CD8-positive, alpha-beta memory T cell (primary cell): ENCODE results near the gene TRIM2. TPM values are rescaled to one million over a fixed set of nuclear protein-coding genes. Genes with fewer than 3 reads are reported as not detected.
A peak's percentile ranks its signal among the peaks of the same experiment; 100 is the strongest.

ENCODE experiments used
- CTCF ChIA-PET: fragments of 350-600 bp; sonication (Branson Sonifier 250); formaldehyde crosslinking; loops from one replicate; lab custom pipeline; 2021; ENCODE audit warnings: antibody characterized with exemption; lab: Charles Lee
- POLR2A ChIA-PET: fragments of 350-600 bp; sonication (Branson Sonifier 250); formaldehyde crosslinking; loops from one replicate; lab custom pipeline; 2021; ENCODE audit warnings: antibody characterized with exemption; lab: Charles Lee
- DNase-seq, 5 donors: peaks; one replicate each; pipeline versions ENCODE4 v3.0.0 to v3.0.0-alpha.2; 2020 to 2022; ENCODE audit warnings: mixed read lengths in 1 of 5
- H3K27ac ChIP-seq: one replicate; pipeline ENCODE4 v1.7.0; 2013; ENCODE audit warnings: low read depth, mild to moderate bottlenecking, low read length, moderate library complexity
- H3K27me3 ChIP-seq: 2 replicates; pipeline ENCODE4 v1.7.0; 2013; ENCODE audit warnings: low read length, mild to moderate bottlenecking; ENCODE audit not compliant: insufficient read depth, poor library complexity, severe bottlenecking
- H3K36me3 ChIP-seq: 2 replicates; pipeline ENCODE4 v1.7.0; 2013; ENCODE audit warnings: mild to moderate bottlenecking, low read length, moderate library complexity; ENCODE audit not compliant: insufficient read depth
- H3K4me1 ChIP-seq: 2 replicates; pipeline ENCODE4 v1.7.0; 2013; ENCODE audit warnings: mild to moderate bottlenecking, low read length, moderate library complexity; ENCODE audit not compliant: insufficient read depth
- H3K4me3 ChIP-seq: 2 replicates; pipeline ENCODE4 v1.7.0; 2013; ENCODE audit warnings: mild to moderate bottlenecking, low read length
- H3K9me3 ChIP-seq: 2 replicates; pipeline ENCODE4 v1.7.0; 2013; ENCODE audit warnings: mild to moderate bottlenecking, low read length
- H3K27ac Mint-ChIP-seq, 8 donors: one replicate each; pipeline ENCODE4 v1.8.0; 2020 to 2021; ENCODE audit warnings: mixed read lengths in 8 of 8, mild to moderate bottlenecking in 6 of 8, inconsistent platforms in 3 of 8, moderate library complexity in 3 of 8
- H3K27me3 Mint-ChIP-seq, 2 donors: one replicate each; pipeline ENCODE4 v1.8.0; 2020 to 2021; ENCODE audit warnings: mixed read lengths in 2 of 2, mild to moderate bottlenecking in 1 of 2, moderate library complexity in 1 of 2
- H3K36me3 Mint-ChIP-seq, 3 donors: one replicate each; pipeline ENCODE4 v1.8.0; 2020 to 2021; ENCODE audit warnings: mixed read lengths in 3 of 3, inconsistent platforms in 1 of 3, mild to moderate bottlenecking in 1 of 3
- H3K4me1 Mint-ChIP-seq, 3 donors: one replicate each; pipeline ENCODE4 v1.8.0; 2020 to 2021; ENCODE audit warnings: mixed read lengths in 3 of 3, inconsistent platforms in 1 of 3, mild to moderate bottlenecking in 1 of 3
- H3K4me3 Mint-ChIP-seq, 7 donors: one replicate each; pipeline ENCODE4 v1.8.0; 2020 to 2021; ENCODE audit warnings: mixed read lengths in 7 of 7, mild to moderate bottlenecking in 6 of 7, moderate library complexity in 4 of 7, inconsistent platforms in 2 of 7
- H3K9me3 Mint-ChIP-seq, 5 donors: one replicate each; pipeline ENCODE4 v1.8.0; 2020 to 2022; ENCODE audit warnings: mixed read lengths in 5 of 5, mild to moderate bottlenecking in 3 of 5, moderate library complexity in 2 of 5, inconsistent platforms in 1 of 5
- polyA plus RNA-seq: library from polyadenylated mRNA; unstranded; fragments of 300-500 nt; fragmentation: Illumina TruSeq; gene quantifications from one replicate; pipeline ENCODE4 v1.2.3, GENCODE V29; 2021
- total RNA-seq, 2 experiments: library from RNA; stranded (reverse); gene quantifications; one replicate each; pipeline ENCODE4 v1.2.3, GENCODE V29; 2021

TRIM2 gene
- total and polyA plus RNA-seq, 3 experiments from 2014 or later, result 0.24 to 1.5 (median 0.29) TPM

DNA sequence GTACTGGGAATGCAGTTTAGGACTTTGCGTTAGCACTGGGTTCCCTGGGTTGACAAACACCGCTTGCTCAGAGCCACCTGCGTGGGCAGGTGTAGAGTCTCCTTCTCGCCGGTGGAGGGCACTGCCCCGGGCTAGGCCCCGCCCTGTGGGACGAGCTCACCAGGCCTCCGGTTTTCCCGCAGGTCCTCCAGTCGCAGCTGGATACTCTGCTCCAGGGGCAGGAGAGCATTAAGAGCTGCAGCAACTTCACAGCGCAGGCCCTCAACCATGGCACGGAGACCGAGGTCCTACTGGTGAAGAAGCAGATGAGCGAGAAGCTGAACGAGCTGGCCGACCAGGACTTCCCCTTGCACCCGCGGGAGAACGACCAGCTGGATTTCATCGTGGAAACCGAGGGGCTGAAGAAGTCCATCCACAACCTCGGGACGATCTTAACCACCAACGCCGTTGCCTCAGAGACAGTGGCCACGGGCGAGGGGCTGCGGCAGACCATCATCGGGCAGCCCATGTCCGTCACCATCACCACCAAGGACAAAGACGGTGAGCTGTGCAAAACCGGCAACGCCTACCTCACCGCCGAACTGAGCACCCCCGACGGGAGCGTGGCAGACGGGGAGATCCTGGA is 91.0 kb downstream of the TRIM2 start:
- H3K4me1 Mint-ChIP-seq, result no peaks in the 10 kb centered on the region
- H3K4me1 ChIP-seq, result no peaks in the 10 kb centered on the region

DNA sequence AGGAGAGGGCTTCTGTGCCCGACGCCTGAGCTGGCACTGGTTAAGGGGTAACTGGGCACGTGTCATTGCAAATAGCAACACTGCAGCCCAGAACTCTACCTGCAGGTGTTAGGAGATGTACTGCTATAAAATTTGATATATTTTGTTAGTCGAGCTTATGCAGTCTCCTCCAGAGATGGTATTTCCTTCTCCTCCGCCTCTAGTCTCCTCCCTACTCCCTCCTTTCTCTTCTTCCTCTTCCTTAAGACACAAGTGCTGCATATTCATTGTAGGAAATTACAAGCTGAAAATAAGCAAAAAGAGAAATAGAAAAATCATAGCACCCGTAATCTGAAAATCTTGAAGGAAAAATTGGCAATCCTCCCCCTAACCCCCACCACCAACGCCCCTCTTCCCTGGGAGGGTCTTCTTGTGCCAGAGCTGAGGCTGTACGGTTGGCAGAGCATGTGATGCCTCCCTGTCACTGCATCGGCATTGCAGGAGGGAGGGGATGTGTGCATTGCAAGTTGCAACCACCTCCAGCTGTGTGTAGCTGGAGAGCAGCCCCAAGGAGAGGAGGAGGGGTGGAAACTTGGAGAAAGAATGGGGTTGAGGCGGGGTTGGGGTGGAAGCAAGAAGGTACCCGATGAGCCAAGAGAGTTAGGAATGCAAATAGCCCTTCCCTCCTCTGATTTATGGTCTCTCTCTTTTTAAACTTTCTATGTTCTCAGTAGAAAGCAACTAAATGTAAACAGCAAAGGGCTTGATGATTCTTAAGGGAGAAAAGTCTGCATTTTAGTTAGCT is 92.0 kb downstream of the TRIM2 start:
- Mint-ChIP-seq H3K9me3 (peaks cover 0 to 14% (median 11%) of the 10 kb centered on the region in 5 donors), H3K4me1 (no peaks in the 10 kb centered on the region), H3K27ac (no peak overlapping the region), H3K36me3 (peaks cover 0 to 8% (median 5%) of the 10 kb centered on the region in 3 donors), H3K4me3 (no peak overlapping the region), H3K27me3 (peaks cover 7 to 37% of the 10 kb centered on the region in 2 donors)
- H3K27ac ChIP-seq, result no peak overlapping the region
- peaks cover 4% of the 10 kb centered on the region for H3K27me3 ChIP-seq
- DNase-seq, result no peak
- H3K9me3 ChIP-seq, result no peaks in the 10 kb centered on the region
- H3K4me3 ChIP-seq, result no peak overlapping the region
- H3K4me1 ChIP-seq, result no peaks in the 10 kb centered on the region
- ChIA-PET POLR2A (no interaction called here), CTCF (interaction anchor here (1.1 to 1.4 kb wide), 2 partner anchors 15 to 169 kb away, joined by 4 read pairs; no protein-coding TSS in a partner anchor)
- H3K36me3 ChIP-seq, result no peaks in the 10 kb centered on the region

More for the DNA sequence above, 91.0 kb downstream of the TRIM2 start:
- Mint-ChIP-seq H3K4me3 (no peak overlapping the region), H3K27ac (no peak overlapping the region), H3K9me3 (peaks cover 0 to 10% (median 8%) of the 10 kb centered on the region in 5 donors), H3K27me3 (peaks cover 7 to 37% of the 10 kb centered on the region in 2 donors), H3K36me3 (peaks cover 0 to 8% (median 5%) of the 10 kb centered on the region in 3 donors)
- CTCF ChIA-PET, result no interaction called here
- peaks cover 4% of the 10 kb centered on the region for H3K27me3 ChIP-seq
- no peak overlapping the region for H3K27ac ChIP-seq
- POLR2A ChIA-PET, result no interaction called here
- no peak overlapping the region for H3K4me3 ChIP-seq
- H3K36me3 ChIP-seq, result no peaks in the 10 kb centered on the region
- DNase-seq, result no peak
- no peaks in the 10 kb centered on the region for H3K9me3 ChIP-seq

DNA sequence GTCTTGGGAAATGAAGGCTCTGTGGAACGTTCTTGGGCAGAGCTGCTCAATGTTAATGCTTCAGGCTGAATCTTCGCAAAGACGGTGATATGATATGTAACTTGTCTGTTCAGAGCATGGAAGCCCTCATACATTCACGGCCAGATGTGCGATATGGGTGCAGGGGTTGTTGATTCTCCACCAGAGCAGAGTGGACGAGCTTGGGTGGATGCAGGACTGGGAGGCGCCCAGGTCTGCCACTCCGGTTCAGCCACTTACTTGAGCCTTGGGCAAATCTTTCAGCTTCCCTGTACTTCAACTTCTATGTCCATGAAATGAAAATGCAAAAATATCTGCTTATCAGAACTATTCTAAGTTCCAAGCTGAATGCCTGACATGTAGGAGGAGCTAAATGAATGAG is 92.9 kb downstream of the TRIM2 start:
- CTCF ChIA-PET, result interaction anchor here (1.1 to 1.4 kb wide), 2 partner anchors 15 to 169 kb away, joined by 4 read pairs; no protein-coding TSS in a partner anchor
- H3K9me3 Mint-ChIP-seq, result peaks cover 0 to 15% (median 11%) of the 10 kb centered on the region in 5 donors

DNA sequence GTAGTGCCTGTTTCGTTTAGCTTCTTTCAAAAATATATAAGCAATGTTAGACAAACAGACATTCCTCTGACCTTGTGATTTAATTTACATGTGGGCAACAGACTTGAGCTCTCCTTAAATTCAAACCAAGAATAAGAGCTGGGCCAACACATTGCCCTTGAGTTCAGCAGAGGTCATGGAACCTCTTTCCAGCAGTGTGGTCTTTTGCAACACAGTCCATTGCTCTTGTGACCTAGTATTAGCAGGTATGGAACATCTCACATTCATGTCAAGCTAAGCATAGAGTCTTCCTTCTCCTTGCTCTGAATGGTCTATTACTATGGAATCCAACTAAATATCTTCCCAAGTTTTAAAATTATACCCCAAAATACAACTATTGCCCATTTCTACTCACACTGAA is 106.5 kb downstream of the TRIM2 start:
- POLR2A ChIA-PET, result no interaction called here
- H3K27ac Mint-ChIP-seq, result no peak overlapping the region
- no peak overlapping the region for H3K4me3 Mint-ChIP-seq
- H3K4me3 ChIP-seq, result no peak overlapping the region
- no peaks in the 10 kb centered on the region for H3K9me3 Mint-ChIP-seq
- no peak for DNase-seq
- CTCF ChIA-PET, result no interaction called here
- H3K9me3 ChIP-seq, result no peaks in the 10 kb centered on the region
- H3K27me3 ChIP-seq, result no peaks in the 10 kb centered on the region
- no peaks in the 10 kb centered on the region for H3K4me1 Mint-ChIP-seq
- no peaks in the 10 kb centered on the region for H3K36me3 Mint-ChIP-seq
- no peak overlapping the region for H3K27ac ChIP-seq
- peaks cover 3 to 9% of the 10 kb centered on the region in 2 donors for H3K27me3 Mint-ChIP-seq
- H3K36me3 ChIP-seq, result no peaks in the 10 kb centered on the region
- H3K4me1 ChIP-seq, result no peaks in the 10 kb centered on the region

More for the DNA sequence above, 92.9 kb downstream of the TRIM2 start:
- Histone ChIP-seq H3K27me3 (no peaks in the 10 kb centered on the region), H3K4me3 (no peak overlapping the region), H3K36me3 (no peaks in the 10 kb centered on the region), H3K4me1 (no peaks in the 10 kb centered on the region), H3K9me3 (no peaks in the 10 kb centered on the region), H3K27ac (no peak overlapping the region)
- POLR2A ChIA-PET, result no interaction called here
- H3K27ac Mint-ChIP-seq, result no peak overlapping the region
- H3K36me3 Mint-ChIP-seq, result peaks cover 0 to 13% (median 5%) of the 10 kb centered on the region in 3 donors
- peaks cover 7 to 42% of the 10 kb centered on the region in 2 donors for H3K27me3 Mint-ChIP-seq
- no peaks in the 10 kb centered on the region for H3K4me1 Mint-ChIP-seq
- DNase-seq, result no peak
- H3K4me3 Mint-ChIP-seq, result no peak overlapping the region

DNA sequence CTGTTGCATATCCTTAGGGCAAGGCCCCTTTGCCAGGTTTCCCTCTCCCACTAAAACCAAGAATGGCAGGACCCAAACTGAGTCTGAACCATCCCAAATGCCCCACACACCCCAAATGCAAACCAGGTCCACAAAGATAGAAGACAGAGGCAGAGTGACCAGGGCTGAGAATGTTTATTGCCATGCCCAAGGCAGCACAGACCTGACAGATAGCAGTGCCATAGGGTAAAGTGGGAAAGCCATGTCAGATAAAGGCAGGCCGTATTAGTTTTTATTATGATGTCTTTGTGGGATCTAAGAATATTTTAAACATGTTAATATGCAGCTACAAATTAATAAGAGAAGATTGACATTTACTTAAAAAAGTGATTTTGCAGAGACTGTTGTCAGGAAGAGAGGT is 110.7 kb downstream of the TRIM2 start:
- Histone ChIP-seq H3K27me3 (no peaks in the 10 kb centered on the region), H3K4me1 (no peaks in the 10 kb centered on the region), H3K27ac (no peak overlapping the region), H3K36me3 (no peaks in the 10 kb centered on the region), H3K4me3 (no peak overlapping the region), H3K9me3 (no peaks in the 10 kb centered on the region)
- Mint-ChIP-seq H3K27me3 (peaks cover 4 to 14% of the 10 kb centered on the region in 2 donors), H3K27ac (no peak overlapping the region), H3K4me1 (no peaks in the 10 kb centered on the region), H3K9me3 (no peaks in the 10 kb centered on the region), H3K4me3 (no peak overlapping the region), H3K36me3 (no peaks in the 10 kb centered on the region)
- ChIA-PET POLR2A (no interaction called here), CTCF (interaction anchor here (0.8 kb wide), 1 partner anchor 172 kb away, joined by 4 read pairs; no protein-coding TSS in a partner anchor)
- no peak for DNase-seq

DNA sequence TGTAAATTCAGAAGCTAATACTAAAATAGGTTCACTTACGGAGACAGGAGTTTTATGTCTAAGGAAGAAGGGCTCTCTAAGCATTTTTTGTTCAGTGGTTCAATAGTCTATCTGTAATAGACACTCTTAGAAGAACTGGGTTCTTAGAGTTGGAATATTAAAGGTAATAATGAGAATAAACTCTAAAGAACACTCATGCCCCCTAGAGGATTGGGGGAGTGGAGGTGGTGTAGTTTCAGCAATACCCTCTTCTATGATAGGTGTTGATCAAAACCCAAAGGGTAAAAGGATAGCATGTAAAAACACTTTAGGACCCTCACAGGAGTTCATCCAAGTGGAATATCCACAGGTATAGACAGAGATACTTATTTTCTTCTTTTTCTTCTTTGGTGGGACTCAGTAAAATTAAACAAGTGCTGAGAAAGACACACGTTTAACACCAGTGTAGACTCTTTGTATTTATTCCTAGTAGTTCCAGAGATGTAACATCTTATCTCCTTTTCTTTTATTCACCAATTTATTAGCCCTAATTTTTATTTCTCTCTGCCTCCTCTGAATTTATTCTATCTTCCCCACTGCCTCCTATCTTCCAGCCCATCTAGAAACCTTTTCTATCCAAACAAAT is 114.6 kb downstream of the TRIM2 start:
- peaks cover 6 to 41% of the 10 kb centered on the region in 2 donors for H3K27me3 Mint-ChIP-seq
- no peaks in the 10 kb centered on the region for H3K27me3 ChIP-seq
- no peak overlapping the region for H3K4me3 ChIP-seq
- H3K36me3 ChIP-seq, result no peaks in the 10 kb centered on the region
- H3K36me3 Mint-ChIP-seq, result no peaks in the 10 kb centered on the region
- H3K4me1 ChIP-seq, result no peaks in the 10 kb centered on the region
- peak in 2 of 5 donors; percentile 9 to 12 for DNase-seq
- ChIA-PET POLR2A (no interaction called here), CTCF (interaction anchor here (1.2 kb wide), 1 partner anchor 176 kb away, joined by 5 read pairs; no protein-coding TSS in a partner anchor)
- no peaks in the 10 kb centered on the region for H3K4me1 Mint-ChIP-seq
- H3K9me3 Mint-ChIP-seq, result no peaks in the 10 kb centered on the region
- no peak overlapping the region for H3K4me3 Mint-ChIP-seq
- no peak overlapping the region for H3K27ac Mint-ChIP-seq
- H3K9me3 ChIP-seq, result no peaks in the 10 kb centered on the region
- H3K27ac ChIP-seq, result no peak overlapping the region

DNA sequence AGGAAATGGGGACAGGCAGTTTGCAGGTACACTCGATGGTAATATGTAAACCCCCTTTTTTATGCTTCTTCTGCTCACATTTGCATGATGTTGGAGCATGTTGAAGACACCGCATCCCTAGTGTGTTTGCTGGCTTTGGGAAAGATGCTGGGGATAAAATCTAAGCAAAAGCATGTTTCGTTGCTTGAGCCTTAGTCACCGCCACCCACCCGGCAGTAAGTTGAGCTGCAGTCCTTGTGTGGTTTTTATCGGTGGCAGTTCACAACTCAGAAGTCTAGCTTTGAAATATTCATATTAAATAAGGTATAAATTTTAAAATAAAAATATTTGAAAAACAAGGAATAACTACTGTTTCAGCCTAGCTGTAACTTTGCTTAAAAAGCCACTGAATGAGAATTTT is 118.5 kb downstream of the TRIM2 start:
- POLR2A ChIA-PET, result no interaction called here

DNA sequence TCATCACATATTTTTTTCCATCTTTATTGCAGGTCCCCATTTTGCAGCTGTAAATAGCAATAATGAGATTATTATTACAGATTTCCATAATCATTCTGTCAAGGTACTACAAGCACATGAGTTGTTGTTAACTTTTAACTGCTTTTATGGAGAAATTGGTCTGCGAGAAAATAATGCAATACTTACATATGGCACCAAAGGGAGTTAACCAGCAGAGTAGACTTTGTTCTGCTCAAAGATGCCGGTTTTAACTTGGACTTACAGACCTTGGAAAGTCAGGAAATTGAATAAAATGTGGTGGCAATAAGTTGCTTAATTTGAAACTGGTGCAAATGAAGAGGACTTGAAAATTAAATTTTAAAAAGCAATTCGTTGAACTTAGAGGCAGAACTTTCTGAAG is 119.8 kb downstream of the TRIM2 start:
- ChIA-PET POLR2A (no interaction called here), CTCF (no interaction called here)
- no peak overlapping the region for H3K4me3 ChIP-seq
- peaks cover 8 to 56% of the 10 kb centered on the region in 2 donors for H3K27me3 Mint-ChIP-seq
- no peak overlapping the region for H3K4me3 Mint-ChIP-seq
- DNase-seq, result no peak
- H3K27me3 ChIP-seq, result no peaks in the 10 kb centered on the region
- no peaks in the 10 kb centered on the region for H3K36me3 Mint-ChIP-seq
- no peaks in the 10 kb centered on the region for H3K4me1 Mint-ChIP-seq
- no peaks in the 10 kb centered on the region for H3K36me3 ChIP-seq
- no peak overlapping the region for H3K27ac ChIP-seq
- H3K27ac Mint-ChIP-seq, result no peak overlapping the region
- no peaks in the 10 kb centered on the region for H3K9me3 ChIP-seq
- H3K4me1 ChIP-seq, result no peaks in the 10 kb centered on the region
- H3K9me3 Mint-ChIP-seq, result no peaks in the 10 kb centered on the region

More for the DNA sequence above, 118.5 kb downstream of the TRIM2 start:
- no peak overlapping the region for H3K4me3 ChIP-seq
- no peaks in the 10 kb centered on the region for H3K36me3 Mint-ChIP-seq
- no peak overlapping the region for H3K27ac Mint-ChIP-seq
- CTCF ChIA-PET, result no interaction called here
- DNase-seq, result no peak
- no peaks in the 10 kb centered on the region for H3K9me3 Mint-ChIP-seq
- H3K36me3 ChIP-seq, result no peaks in the 10 kb centered on the region
- no peaks in the 10 kb centered on the region for H3K4me1 Mint-ChIP-seq
- H3K27me3 Mint-ChIP-seq, result peaks cover 8 to 56% of the 10 kb centered on the region in 2 donors
- H3K27me3 ChIP-seq, result no peaks in the 10 kb centered on the region
- H3K9me3 ChIP-seq, result no peaks in the 10 kb centered on the region
- no peak overlapping the region for H3K27ac ChIP-seq
- H3K4me3 Mint-ChIP-seq, result no peak overlapping the region
- no peaks in the 10 kb centered on the region for H3K4me1 ChIP-seq
